Hair follicular keratinocyte (primary cell): ENCODE results near the gene DCX. TPM values are rescaled to one million over a fixed set of nuclear protein-coding genes. Genes with fewer than 3 reads are reported as not detected.

Experiments used
- total RNA-seq: library from RNA; depleted of rRNA; stranded (reverse); fragments of >200 nt; gene quantifications from 2 replicates; pipeline ENCODE4 v1.2.3, GENCODE V29; 2015

Gene DCX
- not detected in 2 replicates for total RNA-seq

GRCh38 chrX:111411983-111412382 lies at the start of gene DCX:
TSS of gene DCX (minus strand) at chrX:111412192. CDS start at chrX:111410398, 1,794 bp downstream.

GRCh38 chrX:111270339-111270738 lies 141.7 kb downstream of the DCX start, which contains the start of gene CAPN6:
TSS of gene CAPN6 (minus strand) at chrX:111270483. CDS start at chrX:111263936, 6,547 bp downstream.

Other genes with a start within 250 kb of the DCX start
- gene CAPN6, start 141.7 kb downstream of the DCX start, total RNA-seq: 0.68 TPM in 1 of 2 replicates, not detected in the other
- gene SERTM2, start 99.5 kb upstream of the DCX start, total RNA-seq: not detected in 2 replicates